ENCODE measurements around the gene RETREG3. TPM values are rescaled to one million over a fixed set of nuclear protein-coding genes. Genes with fewer than 3 reads are reported as not detected.

RETREG3 gene
- 60.0 and 66.8 TPM in 2 replicates for total RNA-seq

GRCh38 chr17:42609182-42609813 is at the start of gene RETREG3, which contains the start of gene TUBG1:
Gene RETREG3, minus strand, starts transcription at chr17:42609374. Its CDS starts 50 bp downstream, at chr17:42609324.
Gene TUBG1, plus strand, starts transcription at chr17:42609683. Its CDS starts 55 bp downstream, at chr17:42609738.

GRCh38 chr17:42577532-42578281 is 31.5 kb downstream of the RETREG3 start, which contains the start of gene PSMC3IP:
Gene PSMC3IP, minus strand, starts transcription at chr17:42577729. Its CDS starts 43 bp downstream, at chr17:42577686.

GRCh38 chr17:42566883-42567573 is 42.1 kb downstream of the RETREG3 start, which contains the start of gene MLX:
Gene MLX, plus strand, starts transcription at chr17:42567100. Its CDS starts 25 bp downstream, at chr17:42567125.

GRCh38 chr17:42561897-42562387 is 47.2 kb downstream of the RETREG3 start, which contains the start of gene COASY:
Gene COASY, plus strand, starts transcription at chr17:42562148. Its CDS starts 475 bp downstream, at chr17:42562623.

GRCh38 chr17:42552736-42553135 is 56.4 kb downstream of the RETREG3 start, which contains the start of gene HSD17B1:
Gene HSD17B1, plus strand, starts transcription at chr17:42552923. Its CDS starts 11 bp downstream, at chr17:42552934.

GRCh38 chr17:42536048-42536371 is 73.2 kb downstream of the RETREG3 start, which contains the start of gene NAGLU:
Gene NAGLU, plus strand, starts transcription at chr17:42536241. Its CDS starts 32 bp downstream, at chr17:42536273.

Other genes starting within 250 kb of the RETREG3 start
- 193 and 275 TPM in 2 replicates for gene STAT3, start 220.9 kb downstream of the RETREG3 start, total RNA-seq
- gene CAVIN1, start 186.1 kb downstream of the RETREG3 start, total RNA-seq, result 1,094 and 1,211 TPM in 2 replicates
- gene ATP6V0A1, start 150.5 kb downstream of the RETREG3 start, total RNA-seq, result 66.8 and 72.1 TPM in 2 replicates
- gene NAGLU, start 73.1 kb downstream of the RETREG3 start, total RNA-seq, result 31.0 and 41.8 TPM in 2 replicates
- 0.39 and 0.86 TPM in 2 replicates for gene HSD17B1, start 56.5 kb downstream of the RETREG3 start, total RNA-seq
- 12.3 and 13.6 TPM in 2 replicates for gene COASY, start 47.2 kb downstream of the RETREG3 start, total RNA-seq
- gene MLX, start 42.3 kb downstream of the RETREG3 start, total RNA-seq, result 32.2 and 38.5 TPM in 2 replicates
- 3.0 and 4.1 TPM in 2 replicates for gene PSMC3IP, start 31.6 kb downstream of the RETREG3 start, total RNA-seq
- gene TUBG1, start 309 bp upstream of the RETREG3 start, total RNA-seq, result 17.1 and 18.1 TPM in 2 replicates
- 14.9 and 15.3 TPM in 2 replicates for gene TUBG2, start 49.9 kb upstream of the RETREG3 start, total RNA-seq
- gene PLEKHH3, start 67.6 kb upstream of the RETREG3 start, total RNA-seq, result 8.0 and 8.2 TPM in 2 replicates
- 1.0 and 1.2 TPM in 2 replicates for gene CCR10, start 72.5 kb upstream of the RETREG3 start, total RNA-seq
- gene CNTNAP1, start 73.2 kb upstream of the RETREG3 start, total RNA-seq, result 12.4 and 14.2 TPM in 2 replicates
- gene EZH1, start 135.7 kb upstream of the RETREG3 start, total RNA-seq, result 26.6 and 27.7 TPM in 2 replicates
- gene RAMP2, start 151.9 kb upstream of the RETREG3 start, total RNA-seq, result 0.22 TPM in 1 of 2 replicates, not detected in the other
- gene VPS25, start 164.1 kb upstream of the RETREG3 start, total RNA-seq, result 51.0 and 57.1 TPM in 2 replicates
- gene WNK4, start 171.2 kb upstream of the RETREG3 start, total RNA-seq, result under 0.01 TPM in 1 of 2 replicates, not detected in the other
- 48.9 and 52.8 TPM in 2 replicates for gene COA3, start 189.3 kb upstream of the RETREG3 start, total RNA-seq
- 0.13 and 0.65 TPM in 2 replicates for gene CNTD1, start 189.5 kb upstream of the RETREG3 start, total RNA-seq
- gene BECN1, start 214.9 kb upstream of the RETREG3 start, total RNA-seq, result 73.6 and 81.3 TPM in 2 replicates
- gene PSME3, start 224.0 kb upstream of the RETREG3 start, total RNA-seq, result 85.0 and 90.0 TPM in 2 replicates
- gene AOC2, start 235.2 kb upstream of the RETREG3 start, total RNA-seq, result 1.3 and 2.6 TPM in 2 replicates
- gene AOC3, start 241.8 kb upstream of the RETREG3 start, total RNA-seq, result 0.13 and 0.54 TPM in 2 replicates